HG02970 (cell line): ENCODE measurements around the gene SUPT20H.
"Not testable (repeated sequence)": the region's sequence is repeated elsewhere in the genome, so short reads cannot be mapped to it uniquely, and the experiment has no call there.

Source experiments
- ATAC-seq: cut with Tn5 transposase; IDR thresholded peaks from one replicate; pipeline ENCODE4 v1.9.1; 2021; ENCODE audit warnings: mild to moderate bottlenecking, moderate library complexity, moderate number of reproducible peaks; ENCODE audit not compliant: unreplicated experiment, low FRiP score

The SUPT20H gene

DNA sequence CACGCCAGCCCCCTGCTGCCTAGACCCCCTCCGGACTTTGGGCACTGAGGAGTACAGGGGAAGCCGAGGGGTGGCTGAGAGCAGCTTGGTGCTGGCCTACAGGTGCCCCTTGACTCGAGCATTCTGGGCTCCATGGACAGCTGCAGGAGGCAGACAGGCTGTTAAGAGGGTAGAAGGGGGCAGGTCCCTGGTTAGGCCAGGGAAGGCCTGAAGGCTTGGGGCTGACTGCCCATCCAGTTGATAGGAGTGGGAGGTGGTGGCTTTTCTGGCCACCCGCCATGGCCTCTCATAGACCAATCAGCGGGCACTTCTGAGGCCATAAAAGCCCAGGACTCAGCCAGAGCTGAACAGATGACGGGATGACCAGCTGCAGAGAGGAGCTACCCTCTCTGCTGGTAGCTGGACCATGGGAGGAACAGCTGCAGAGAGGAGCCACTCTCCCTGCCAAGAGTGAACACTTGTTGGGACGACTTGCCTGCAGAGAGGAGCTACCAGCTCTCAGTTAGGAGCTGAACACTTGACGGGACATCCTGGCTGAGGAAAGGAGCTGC, 10.7 kb upstream of the SUPT20H start:
- ATAC-seq = no peak

DNA sequence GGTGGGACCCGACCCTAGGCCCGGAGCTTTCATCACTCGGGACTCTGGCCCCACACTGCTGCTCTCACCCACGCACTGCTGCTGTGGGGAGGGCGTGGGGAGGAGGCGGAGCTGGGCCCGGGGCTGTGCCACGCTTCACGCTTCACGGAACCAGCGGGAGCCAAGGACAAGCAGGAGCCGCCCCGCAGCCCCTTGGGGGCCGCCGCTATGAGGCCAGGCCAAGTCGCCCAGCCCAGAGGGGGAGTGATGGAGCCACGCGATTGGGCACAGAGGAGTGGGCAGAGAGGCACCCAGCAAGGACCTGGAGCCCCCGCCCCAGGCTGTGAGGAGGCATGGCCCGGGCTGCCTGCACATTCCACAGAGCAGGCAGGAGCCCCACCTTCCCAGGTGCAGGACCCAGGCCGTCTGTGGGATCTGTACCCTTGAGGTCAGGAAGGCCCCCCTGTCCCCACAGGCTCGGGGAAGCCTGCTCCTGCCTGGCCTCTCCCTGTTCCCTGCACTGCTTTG, 10.2 kb upstream of the SUPT20H start:
- ATAC-seq = no peak

- no peak for ATAC-seq
Observed at GRCh38 chr13:37068962-37069361, 9.5 kb upstream of the SUPT20H start.

DNA sequence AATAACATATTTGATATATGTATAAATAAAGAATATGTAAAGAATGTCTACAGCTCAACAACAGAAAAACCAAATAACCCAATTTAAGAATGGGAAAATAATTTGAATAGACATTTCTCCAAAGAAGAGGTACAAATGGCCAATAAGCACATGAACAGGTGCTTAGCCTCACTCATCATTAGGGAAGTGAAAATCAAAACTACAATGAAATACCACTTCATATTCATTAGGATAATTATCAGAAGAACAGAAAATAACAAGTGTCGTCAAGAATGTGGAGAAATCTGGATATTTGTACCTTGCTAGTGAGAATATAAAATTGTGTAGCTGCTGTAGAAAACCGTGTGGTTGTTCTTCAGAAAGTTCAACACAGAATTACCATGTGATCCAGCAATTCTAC, 8.4 kb upstream of the SUPT20H start:
- ATAC-seq = no peak

DNA sequence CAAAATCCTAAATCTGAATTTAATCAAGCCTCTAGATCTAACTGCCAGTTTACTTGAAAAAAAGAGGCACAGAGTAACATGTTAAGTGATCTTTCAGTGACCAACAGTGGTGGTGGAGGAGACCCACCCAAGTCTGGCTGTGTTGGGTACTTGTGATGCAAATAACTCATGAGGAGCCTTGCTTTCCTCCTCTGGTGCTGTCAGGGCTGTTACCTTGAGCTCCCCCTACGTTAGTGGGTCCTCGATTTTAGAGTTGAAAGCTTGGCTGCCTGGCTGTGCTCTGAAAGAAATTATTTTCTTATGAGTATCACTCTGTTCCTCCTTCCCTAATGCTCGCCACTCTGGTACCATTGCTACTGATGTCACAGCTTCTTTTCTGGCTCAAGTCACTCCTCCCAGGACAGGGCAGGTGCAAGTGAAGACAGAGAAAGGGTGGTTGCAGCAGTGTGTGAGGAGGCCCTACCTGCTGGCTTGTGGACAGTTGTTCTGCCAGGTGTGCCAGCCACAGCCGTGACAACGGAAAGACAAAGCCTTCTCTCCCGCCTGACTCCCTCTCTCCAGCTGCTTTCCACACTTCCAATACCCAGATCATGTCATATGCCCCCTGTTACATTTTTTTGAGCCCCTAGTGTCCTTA, 6.5 kb upstream of the SUPT20H start:
- ATAC-seq = no peak

GRCh38 chr13:37059848-37060192, 332 bp upstream of the SUPT20H start:
- ATAC-seq = peak; percentile 29

- ATAC-seq = not testable (repeated sequence)
Observed at GRCh38 chr13:37056228-37056627, 3.3 kb downstream of the SUPT20H start.

- not testable (repeated sequence) for ATAC-seq
Observed at GRCh38 chr13:37053111-37053510, 6.4 kb downstream of the SUPT20H start.

GRCh38 chr13:37049810-37050209, 9.7 kb downstream of the SUPT20H start:
- no peak for ATAC-seq

DNA sequence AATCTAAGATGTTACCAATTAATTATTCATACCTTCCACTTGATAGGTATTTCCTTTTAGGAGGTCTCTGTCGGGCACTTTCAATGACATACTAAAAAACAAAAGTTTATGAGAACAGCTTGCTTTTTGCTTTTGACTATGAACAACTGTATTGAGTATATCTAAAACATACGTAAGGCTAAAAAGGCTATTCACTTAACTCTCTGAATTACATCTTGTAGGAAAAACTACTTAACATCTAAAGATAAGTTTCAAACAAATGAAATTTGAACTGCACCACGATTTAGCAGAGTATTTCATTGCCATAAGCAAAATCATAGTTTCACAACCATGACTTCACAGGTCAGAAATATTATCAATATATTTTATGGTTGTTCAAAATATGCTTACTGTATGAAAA, 11.6 kb downstream of the SUPT20H start:
- ATAC-seq = no peak

DNA sequence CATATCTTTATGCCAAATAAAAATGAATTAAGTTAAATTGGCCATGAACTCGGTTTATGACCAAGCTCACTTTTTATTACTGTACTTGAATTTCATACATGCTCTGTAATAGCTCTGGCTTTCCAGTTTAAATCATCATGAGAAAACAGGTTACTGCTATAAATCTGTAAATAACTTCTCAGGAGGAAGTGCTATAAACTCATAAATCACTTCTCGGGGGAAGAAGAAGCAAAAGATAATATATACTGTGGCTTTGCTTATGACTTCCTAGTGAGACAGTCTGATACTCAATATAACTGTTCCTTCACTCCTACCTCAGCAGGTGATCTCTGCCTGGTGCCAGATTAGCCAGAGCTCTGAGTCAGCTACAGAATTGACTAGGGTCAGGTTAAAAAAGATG, 12.5 kb downstream of the SUPT20H start:
- ATAC-seq = no peak

GRCh38 chr13:37046062-37046461, 13.4 kb downstream of the SUPT20H start:
- no peak for ATAC-seq

DNA sequence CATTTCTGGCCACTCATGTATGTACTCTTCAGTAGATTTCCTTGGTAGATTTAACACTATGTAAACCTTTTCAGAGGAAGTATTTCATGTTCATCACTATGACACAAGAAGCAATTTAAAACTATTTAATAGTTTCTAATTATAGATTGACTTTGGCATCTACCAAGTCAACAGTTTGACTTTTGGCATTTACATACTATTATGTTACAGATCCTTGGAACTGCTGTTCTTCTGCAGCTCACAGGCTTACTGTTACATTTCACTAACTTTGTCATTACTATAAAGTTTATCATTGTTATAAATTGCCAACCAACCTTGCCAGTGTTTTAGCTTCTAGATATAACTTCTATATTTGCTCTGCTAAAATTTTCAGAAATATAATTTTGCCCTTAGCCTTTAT, 18.7 kb downstream of the SUPT20H start:
- ATAC-seq = no peak

- ATAC-seq = no peak
Observed at GRCh38 chr13:37039896-37040295, 19.6 kb downstream of the SUPT20H start.

- ATAC-seq = no peak
Observed at GRCh38 chr13:37037241-37037640, 22.2 kb downstream of the SUPT20H start.

- ATAC-seq = no peak
Observed at GRCh38 chr13:37029617-37030016, 29.9 kb downstream of the SUPT20H start.

DNA sequence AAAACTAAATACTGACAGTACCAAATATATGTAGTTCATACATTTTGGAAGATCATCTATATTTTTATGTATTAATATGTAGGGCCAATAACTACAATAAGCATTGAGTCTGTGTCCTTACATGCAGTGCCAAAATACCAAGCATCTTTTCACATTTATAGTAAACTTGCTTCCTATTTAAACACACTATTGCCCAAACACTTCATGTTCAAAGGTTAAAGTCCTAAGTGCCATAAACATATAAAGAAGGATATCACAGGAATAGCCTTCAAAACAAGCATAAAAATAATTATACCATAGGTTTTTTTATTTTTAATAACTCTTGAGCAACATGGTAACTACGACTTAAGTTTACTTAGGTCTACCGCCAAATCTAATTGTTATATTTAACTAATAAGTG, 31.8 kb downstream of the SUPT20H start:
- ATAC-seq = no peak

DNA sequence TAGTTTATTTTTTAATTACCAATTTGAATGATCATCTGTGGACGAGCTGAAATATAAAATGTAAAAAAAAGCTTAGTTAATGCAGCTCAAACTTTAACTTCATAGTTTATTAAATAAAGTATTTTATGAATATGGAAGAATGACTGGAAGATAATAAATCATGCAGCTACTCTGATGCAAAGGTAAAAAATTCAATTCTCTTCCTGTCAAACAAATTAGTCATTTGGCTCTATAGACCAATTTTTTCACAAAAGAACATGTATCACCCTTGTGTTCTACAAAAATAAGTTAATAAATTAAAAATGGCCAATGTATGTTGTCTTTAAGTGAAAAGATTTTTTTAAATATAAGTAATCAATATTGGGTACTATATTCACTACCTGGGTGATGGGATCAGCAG, 32.7 kb downstream of the SUPT20H start:
- ATAC-seq = no peak

DNA sequence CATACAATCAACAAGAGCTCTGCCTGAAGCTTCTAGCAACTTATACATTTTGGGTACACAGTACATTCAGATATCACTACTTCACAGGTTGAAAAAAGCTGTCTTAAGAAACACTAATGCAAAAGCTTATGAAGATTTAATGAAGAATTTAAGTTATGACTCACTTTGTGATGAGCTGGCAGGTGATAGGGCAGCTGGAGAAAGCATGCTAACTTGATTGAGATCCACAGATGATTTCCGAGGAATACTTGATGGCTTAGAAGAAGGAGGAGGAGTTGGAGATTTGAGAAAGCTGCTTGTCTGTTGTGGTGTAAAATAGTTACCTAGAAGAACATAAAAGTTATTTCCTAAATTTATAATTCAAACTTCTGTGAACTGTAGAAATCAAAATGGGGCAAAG, 35.6 kb downstream of the SUPT20H start:
- ATAC-seq = no peak

GRCh38 chr13:37014609-37015008, 44.9 kb downstream of the SUPT20H start:
- no peak for ATAC-seq

DNA sequence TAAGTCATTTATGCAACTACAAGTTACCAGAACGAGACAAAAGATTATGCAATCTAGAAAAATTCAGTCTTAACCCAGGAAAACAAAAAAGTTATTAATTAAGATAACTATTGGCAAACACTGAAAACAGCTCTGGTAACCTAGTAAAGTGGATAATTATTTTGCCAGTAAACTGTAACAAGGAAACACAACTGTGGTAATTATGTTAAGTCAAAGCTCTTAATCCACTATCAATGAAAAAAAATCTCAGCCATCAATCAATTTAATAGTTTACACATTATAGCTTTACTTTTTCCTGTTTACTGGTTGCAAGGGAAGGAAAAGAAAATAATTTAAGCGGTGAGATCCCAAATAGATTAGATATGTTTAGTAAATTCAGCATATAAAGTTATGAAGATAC, 47.7 kb downstream of the SUPT20H start:
- no peak for ATAC-seq

DNA sequence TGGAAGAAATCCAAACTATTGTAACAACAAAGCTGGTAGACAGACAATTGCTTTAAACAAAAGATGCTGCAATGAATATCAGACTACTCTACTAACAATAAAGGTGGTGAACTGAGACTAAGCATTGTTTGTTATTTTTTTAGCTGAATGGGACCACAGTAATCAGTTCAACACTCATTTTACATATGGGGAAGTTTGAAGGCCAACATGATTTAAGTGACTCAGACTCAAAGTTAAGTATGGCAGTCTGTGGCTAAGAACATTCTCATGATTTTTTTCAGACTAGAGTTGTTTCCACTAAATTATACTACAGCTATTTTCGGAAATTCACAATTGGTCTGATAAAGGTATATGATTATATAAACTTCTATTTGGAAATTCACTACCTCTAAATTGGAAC, 48.5 kb downstream of the SUPT20H start:
- ATAC-seq = no peak

GRCh38 chr13:37010424-37010823, 49.1 kb downstream of the SUPT20H start:
- ATAC-seq = no peak
